DOHH2 (cell line): ENCODE measurements around the gene KRT222.

Experiments used
- H3F3A ChIP-seq: fragments of 200-600 bp; sonication (generic), shearing (Covaris generic); 2 replicates; pipeline ENCODE4 v1.6.0; 2016; ENCODE audit warnings: antibody characterized with exemption, mild to moderate bottlenecking; ENCODE audit not compliant: control insufficient read depth, insufficient read depth
- H3K27ac ChIP-seq: fragments of 200-600 bp; sonication (generic); 2 replicates; pipeline ENCODE4 v1.5.1; 2014; ENCODE audit warnings: low read depth, mild to moderate bottlenecking, low read length, moderate library complexity
- H3K27me3 ChIP-seq: fragments of 200-600 bp; sonication (generic); 2 replicates; pipeline ENCODE4 v1.6.1; 2014; ENCODE audit warnings: mild to moderate bottlenecking, low read length, mixed read lengths; ENCODE audit not compliant: control insufficient read depth
- H3K36me3 ChIP-seq: fragments of 200-600 bp; sonication (generic); 2 replicates; pipeline ENCODE4 v1.6.1; 2014; ENCODE audit warnings: mild to moderate bottlenecking, low read length, moderate library complexity, mixed read lengths; ENCODE audit not compliant: control insufficient read depth
- H3K4me1 ChIP-seq: fragments of 200-600 bp; sonication (generic); 2 replicates; pipeline ENCODE4 v1.6.1; 2014; ENCODE audit warnings: mild to moderate bottlenecking, low read length, mixed read lengths; ENCODE audit not compliant: control insufficient read depth
- H3K4me2 ChIP-seq: fragments of 200-600 bp; sonication (generic); 2 replicates; pipeline ENCODE4 v1.6.0; 2014; ENCODE audit warnings: mild to moderate bottlenecking, low read length, moderate library complexity
- H3K4me3 ChIP-seq: fragments of 200-600 bp; sonication (generic); 2 replicates; pipeline ENCODE4 v1.5.1; 2014; ENCODE audit warnings: mild to moderate bottlenecking, low read length, mixed read lengths
- H3K79me2 ChIP-seq: fragments of 200-600 bp; sonication (generic); 2 replicates; pipeline ENCODE4 v1.6.1; 2014; ENCODE audit warnings: mild to moderate bottlenecking, low read length, mixed read lengths; ENCODE audit not compliant: control insufficient read depth
- H3K9me2 ChIP-seq: fragments of 200-600 bp; sonication (generic); replicated peaks from 2 replicates; pipeline ENCODE4 v1.6.1; 2014; ENCODE audit warnings: mild to moderate bottlenecking, low read length, mixed read lengths; ENCODE audit not compliant: control insufficient read depth
- H3K9me3 ChIP-seq: fragments of 200-600 bp; sonication (generic); 2 replicates; pipeline ENCODE4 v1.6.1; 2014; ENCODE audit warnings: antibody characterized with exemption, low read length, mixed read lengths; ENCODE audit not compliant: control insufficient read depth, insufficient read depth
- H4K20me1 ChIP-seq: fragments of 200-600 bp; sonication (generic); 2 replicates; pipeline ENCODE4 v1.6.0; 2014; ENCODE audit warnings: low read depth, mild to moderate bottlenecking, antibody characterized with exemption, low read length, moderate library complexity; ENCODE audit not compliant: control insufficient read depth, insufficient read depth
- EZH2phosphoT487 ChIP-seq: fragments of 200-600 bp; sonication (generic); IDR thresholded peaks from 2 replicates; pipeline ENCODE4 v1.6.1; 2017; ENCODE audit warnings: borderline replicate concordance, mild to moderate bottlenecking, antibody characterized with exemption, low read length, moderate library complexity, mixed read lengths
- TF ChIP-seq, protein P1 (sequence below): fragments of 200-600 bp; sonication (generic); IDR thresholded peaks from one replicate; pipeline ENCODE4 v1.5.1; 2014; ENCODE audit warnings: antibody characterized with exemption, mild to moderate bottlenecking, low read depth, low read length; ENCODE audit not compliant: poor library complexity, severe bottlenecking

Gene KRT222

DNA sequence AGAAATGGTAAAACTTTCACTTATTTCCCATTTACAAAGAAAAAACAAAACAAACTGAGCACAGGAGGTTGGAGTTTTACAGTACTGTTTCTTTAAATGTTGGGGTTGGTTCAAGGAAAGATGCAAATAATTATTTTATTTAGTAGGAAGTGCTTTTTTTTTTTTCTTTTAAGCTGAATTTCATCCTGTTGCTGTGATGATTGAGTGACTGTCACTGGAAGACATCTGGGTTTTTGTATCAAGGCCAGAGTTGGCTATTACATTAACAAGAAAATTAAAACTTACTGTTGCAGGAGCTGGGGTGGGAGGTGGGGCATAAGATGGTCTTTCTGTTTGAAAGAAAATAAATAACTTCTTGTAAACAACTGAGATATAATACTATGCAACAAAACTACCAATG is 19.7 kb downstream of the KRT222 start:
- H3K4me3 ChIP-seq, result peak overlapping the region; percentile 93
- H3K9me3 ChIP-seq, result no peaks in the 10 kb centered on the region
- no peaks in the 10 kb centered on the region for H3K27me3 ChIP-seq
- H3K9me2 ChIP-seq, result no peaks in the 10 kb centered on the region
- no peaks in the 10 kb centered on the region; the same call in 1 of the 2 replicates for H3F3A ChIP-seq
- H3K27ac ChIP-seq, result no peak overlapping the region
- peak overlapping the region; percentile 86 for H3K4me2 ChIP-seq
- peaks cover 30% of the 10 kb centered on the region for H3K4me1 ChIP-seq
- TF ChIP-seq EZH2phosphoT487, result no peak
- TF ChIP-seq, protein P1, sequence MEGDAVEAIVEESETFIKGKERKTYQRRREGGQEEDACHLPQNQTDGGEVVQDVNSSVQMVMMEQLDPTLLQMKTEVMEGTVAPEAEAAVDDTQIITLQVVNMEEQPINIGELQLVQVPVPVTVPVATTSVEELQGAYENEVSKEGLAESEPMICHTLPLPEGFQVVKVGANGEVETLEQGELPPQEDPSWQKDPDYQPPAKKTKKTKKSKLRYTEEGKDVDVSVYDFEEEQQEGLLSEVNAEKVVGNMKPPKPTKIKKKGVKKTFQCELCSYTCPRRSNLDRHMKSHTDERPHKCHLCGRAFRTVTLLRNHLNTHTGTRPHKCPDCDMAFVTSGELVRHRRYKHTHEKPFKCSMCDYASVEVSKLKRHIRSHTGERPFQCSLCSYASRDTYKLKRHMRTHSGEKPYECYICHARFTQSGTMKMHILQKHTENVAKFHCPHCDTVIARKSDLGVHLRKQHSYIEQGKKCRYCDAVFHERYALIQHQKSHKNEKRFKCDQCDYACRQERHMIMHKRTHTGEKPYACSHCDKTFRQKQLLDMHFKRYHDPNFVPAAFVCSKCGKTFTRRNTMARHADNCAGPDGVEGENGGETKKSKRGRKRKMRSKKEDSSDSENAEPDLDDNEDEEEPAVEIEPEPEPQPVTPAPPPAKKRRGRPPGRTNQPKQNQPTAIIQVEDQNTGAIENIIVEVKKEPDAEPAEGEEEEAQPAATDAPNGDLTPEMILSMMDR, result no peak
- H4K20me1 ChIP-seq, result peaks cover 22% of the 10 kb centered on the region
- peaks cover 69% of the 10 kb centered on the region for H3K36me3 ChIP-seq
- H3K79me2 ChIP-seq, result peaks cover 81% of the 10 kb centered on the region

DNA sequence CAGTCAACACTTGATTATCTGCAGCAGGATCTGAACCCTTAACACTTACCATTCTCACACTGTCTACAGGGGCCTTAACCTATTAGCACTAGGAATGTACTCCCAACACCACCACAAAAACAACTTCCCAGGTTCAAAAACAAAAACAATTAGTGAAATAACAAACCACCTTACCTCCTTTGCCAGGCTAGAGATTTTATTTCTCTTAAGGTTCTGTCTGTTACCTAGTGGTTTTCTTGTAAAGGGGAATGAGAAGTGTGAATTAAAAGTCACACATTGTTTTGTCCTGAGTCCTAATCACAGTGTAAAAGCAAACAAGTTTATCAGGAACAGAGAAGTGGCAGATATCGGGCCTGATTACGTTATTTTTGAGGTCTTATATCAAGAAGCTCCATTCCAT is 27.0 kb downstream of the KRT222 start:
- peaks cover 100% of the 10 kb centered on the region for H3K36me3 ChIP-seq

DNA sequence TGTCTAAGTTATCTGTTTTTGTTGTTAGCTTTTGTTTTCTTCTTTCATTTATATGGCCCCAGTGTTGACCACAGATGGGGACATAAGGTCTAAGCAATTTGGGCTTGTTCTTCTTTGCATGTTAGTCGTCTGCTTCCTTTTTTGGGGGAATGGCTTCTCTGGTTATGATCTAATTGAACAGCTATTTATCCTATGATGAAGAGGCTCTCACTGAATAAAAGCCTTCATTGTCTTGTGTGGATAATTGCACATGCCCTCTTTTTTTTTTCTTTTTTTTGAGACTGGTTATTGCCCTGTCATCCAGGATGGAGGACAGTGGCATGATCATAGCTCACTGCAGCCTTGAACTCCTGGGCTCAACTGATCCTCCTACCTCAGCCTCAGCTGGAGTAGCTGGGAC is 31.1 kb downstream of the KRT222 start:
- H3K79me2 ChIP-seq, result peaks cover 10% of the 10 kb centered on the region
- H3K36me3 ChIP-seq, result peaks cover 99% of the 10 kb centered on the region
- no peaks in the 10 kb centered on the region for H3K27me3 ChIP-seq
- no peak overlapping the region for H3K4me3 ChIP-seq
- TF ChIP-seq, protein P1, result no peak
- no peak for TF ChIP-seq EZH2phosphoT487
- H3K27ac ChIP-seq, result no peak overlapping the region
- no peak overlapping the region for H3K4me2 ChIP-seq
- no peaks in the 10 kb centered on the region for H3K9me3 ChIP-seq
- H3K4me1 ChIP-seq, result no peaks in the 10 kb centered on the region
- no peaks in the 10 kb centered on the region for H3F3A ChIP-seq
- peaks cover under 1% of the 10 kb centered on the region; the same call in 1 of the 2 replicates for H4K20me1 ChIP-seq
- no peaks in the 10 kb centered on the region for H3K9me2 ChIP-seq

More for the DNA sequence above, 27.0 kb downstream of the KRT222 start:
- H3K4me2 ChIP-seq, result no peak overlapping the region
- H3K27me3 ChIP-seq, result no peaks in the 10 kb centered on the region
- H3K4me1 ChIP-seq, result no peaks in the 10 kb centered on the region
- TF ChIP-seq, protein P1, result no peak
- TF ChIP-seq EZH2phosphoT487, result no peak
- H3K4me3 ChIP-seq, result no peak overlapping the region
- H3K27ac ChIP-seq, result no peak overlapping the region
- H3K79me2 ChIP-seq, result peaks cover 49% of the 10 kb centered on the region
- no peaks in the 10 kb centered on the region for H3K9me2 ChIP-seq
- H4K20me1 ChIP-seq, result peaks cover 8% of the 10 kb centered on the region; the same call in 1 of the 2 replicates
- no peaks in the 10 kb centered on the region for H3K9me3 ChIP-seq
- no peaks in the 10 kb centered on the region for H3F3A ChIP-seq

DNA sequence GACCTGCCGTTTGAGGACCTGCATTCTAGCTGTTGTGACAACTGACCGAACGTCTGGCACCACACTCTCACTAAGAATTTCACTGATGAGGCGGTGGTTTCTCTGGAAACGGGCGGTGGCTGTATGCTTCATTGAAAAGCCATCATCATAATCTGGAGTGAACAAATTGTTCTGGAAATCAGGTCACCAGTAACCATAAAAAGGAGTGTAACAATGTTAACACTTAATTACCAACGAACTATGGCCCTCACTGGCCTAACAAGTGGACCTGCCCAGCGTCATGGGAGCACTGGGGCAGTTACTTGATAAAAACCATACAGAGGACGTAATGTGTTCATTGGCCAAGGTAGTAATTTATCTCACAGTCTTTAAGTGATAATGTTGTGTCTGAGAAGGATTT is 32.8 kb downstream of the KRT222 start:
- no peaks in the 10 kb centered on the region for H3K9me2 ChIP-seq
- H3F3A ChIP-seq, result 0 out of 2 replicates have a peak, but pooled peaks cover 3% of the 10 kb centered on the region
- TF ChIP-seq, protein P1, result no peak
- TF ChIP-seq EZH2phosphoT487, result no peak
- no peak overlapping the region for H3K27ac ChIP-seq
- no peaks in the 10 kb centered on the region for H3K79me2 ChIP-seq
- H3K27me3 ChIP-seq, result no peaks in the 10 kb centered on the region
- H4K20me1 ChIP-seq, result no peaks in the 10 kb centered on the region
- no peak overlapping the region for H3K4me3 ChIP-seq
- H3K4me2 ChIP-seq, result no peak overlapping the region
- H3K9me3 ChIP-seq, result no peaks in the 10 kb centered on the region
- no peaks in the 10 kb centered on the region for H3K4me1 ChIP-seq
- peaks cover 98% of the 10 kb centered on the region for H3K36me3 ChIP-seq
